Fibroblast of skin of left biceps (primary cell): ENCODE results near the gene KSR2.

Experiments
- DNase-seq, 2 experiments: peaks; one replicate each; pipeline ENCODE4 v3.0.0-alpha.2; 2013; ENCODE audit warnings: low read depth in 2 of 2

Gene KSR2

GRCh38 chr12:117692512-117692911 is 276.3 kb downstream of the KSR2 start:
- DNase-seq: no peak

GRCh38 chr12:117689857-117690256 is 278.9 kb downstream of the KSR2 start:
- no peak for DNase-seq

- DNase-seq: no peak
These were observed 280.3 kb downstream of the KSR2 start for GRCh38 chr12:117688446-117688845.

- DNase-seq: peak in 1 of 2 experiments; percentile 58
These were observed 281.8 kb downstream of the KSR2 start for GRCh38 chr12:117686911-117687377.

GRCh38 chr12:117686210-117686609 is 282.6 kb downstream of the KSR2 start:
- DNase-seq: no peak

- peak; percentile 92 for DNase-seq
These were observed 283.5 kb downstream of the KSR2 start for GRCh38 chr12:117685110-117685926.

GRCh38 chr12:117684471-117684870 is 284.3 kb downstream of the KSR2 start:
- no peak for DNase-seq

GRCh38 chr12:117680312-117680711 is 288.5 kb downstream of the KSR2 start:
- DNase-seq: no peak

- no peak for DNase-seq
These were observed 289.0 kb downstream of the KSR2 start for GRCh38 chr12:117679776-117680175.

- DNase-seq: no peak
These were observed 294.0 kb downstream of the KSR2 start for GRCh38 chr12:117674763-117675162.

GRCh38 chr12:117674313-117674712 is 294.5 kb downstream of the KSR2 start:
- no peak for DNase-seq

GRCh38 chr12:117671734-117672133 is 297.1 kb downstream of the KSR2 start:
- no peak for DNase-seq

- DNase-seq: no peak
These were observed 304.6 kb downstream of the KSR2 start for GRCh38 chr12:117664169-117664568.

GRCh38 chr12:117662620-117663395 is 306.0 kb downstream of the KSR2 start:
- DNase-seq: no peak

GRCh38 chr12:117662220-117662619 is 306.6 kb downstream of the KSR2 start:
- DNase-seq: no peak

- DNase-seq: no peak
These were observed 307.3 kb downstream of the KSR2 start for GRCh38 chr12:117661471-117661870.

GRCh38 chr12:117660896-117661295 is 307.9 kb downstream of the KSR2 start:
- DNase-seq: no peak

- DNase-seq: no peak
These were observed 310.6 kb downstream of the KSR2 start for GRCh38 chr12:117658226-117658625.

GRCh38 chr12:117649796-117650195 is 319.0 kb downstream of the KSR2 start:
- DNase-seq: no peak

- no peak for DNase-seq
These were observed 322.3 kb downstream of the KSR2 start for GRCh38 chr12:117646520-117646919.

- DNase-seq: no peak
These were observed 323.3 kb downstream of the KSR2 start for GRCh38 chr12:117645473-117645872.

GRCh38 chr12:117643971-117644370 is 324.8 kb downstream of the KSR2 start:
- no peak for DNase-seq

- DNase-seq: no peak
These were observed 326.9 kb downstream of the KSR2 start for GRCh38 chr12:117641885-117642284.
